Islet of Langerhans (tissue), 1 donor: ENCODE data around the gene LUZP1.
"Not testable (repeated sequence)": the region's sequence is repeated elsewhere in the genome, so short reads cannot be mapped to it uniquely, and the experiment has no call there.

Source experiments
- FAIRE-seq: peaks from one replicate; lab custom pipeline; 2011; peaks lifted over from hg19 to GRCh38; lab: Jason Lieb, UNC

The LUZP1 gene

DNA sequence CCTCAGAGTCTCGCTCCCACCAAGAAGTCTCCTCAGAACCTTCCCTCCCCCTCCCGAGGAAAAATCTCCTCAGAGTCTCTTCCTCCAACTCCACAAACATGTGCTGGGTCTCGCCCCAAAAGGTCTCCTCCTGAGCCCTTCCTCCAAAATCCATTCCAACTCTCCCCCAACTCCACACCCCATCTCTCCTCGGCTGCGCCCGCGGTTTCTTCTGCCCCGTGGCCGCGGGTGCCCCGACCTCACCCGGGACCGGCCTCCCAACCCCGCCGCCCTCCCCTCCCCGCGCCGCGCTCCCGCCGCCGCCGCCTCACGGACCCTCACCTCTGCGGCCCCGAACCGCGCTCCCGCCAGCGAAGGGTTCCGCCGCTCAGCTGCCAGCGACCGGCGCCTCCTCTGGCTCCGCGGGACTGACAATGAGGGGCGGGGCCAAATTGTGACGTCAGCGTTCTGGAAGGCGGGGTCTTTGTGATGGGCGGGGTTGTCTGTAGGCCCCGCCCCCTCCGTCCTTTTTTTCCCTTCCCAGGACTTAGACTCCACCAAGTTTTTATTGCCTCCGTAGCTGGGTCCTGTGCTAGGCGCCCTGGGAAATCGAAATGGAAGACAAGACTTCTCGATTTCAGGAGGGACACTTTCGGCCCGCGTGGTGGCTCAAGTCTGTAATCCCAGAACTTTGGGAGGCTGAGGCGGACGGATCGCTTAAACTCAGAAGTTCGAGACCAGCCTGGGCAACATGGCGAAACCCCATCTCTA, at the start of gene LUZP1:
Gene LUZP1, minus strand, starts transcription at position 412 of the 750 bp plus-strand sequence.
- no peak for FAIRE-seq

DNA sequence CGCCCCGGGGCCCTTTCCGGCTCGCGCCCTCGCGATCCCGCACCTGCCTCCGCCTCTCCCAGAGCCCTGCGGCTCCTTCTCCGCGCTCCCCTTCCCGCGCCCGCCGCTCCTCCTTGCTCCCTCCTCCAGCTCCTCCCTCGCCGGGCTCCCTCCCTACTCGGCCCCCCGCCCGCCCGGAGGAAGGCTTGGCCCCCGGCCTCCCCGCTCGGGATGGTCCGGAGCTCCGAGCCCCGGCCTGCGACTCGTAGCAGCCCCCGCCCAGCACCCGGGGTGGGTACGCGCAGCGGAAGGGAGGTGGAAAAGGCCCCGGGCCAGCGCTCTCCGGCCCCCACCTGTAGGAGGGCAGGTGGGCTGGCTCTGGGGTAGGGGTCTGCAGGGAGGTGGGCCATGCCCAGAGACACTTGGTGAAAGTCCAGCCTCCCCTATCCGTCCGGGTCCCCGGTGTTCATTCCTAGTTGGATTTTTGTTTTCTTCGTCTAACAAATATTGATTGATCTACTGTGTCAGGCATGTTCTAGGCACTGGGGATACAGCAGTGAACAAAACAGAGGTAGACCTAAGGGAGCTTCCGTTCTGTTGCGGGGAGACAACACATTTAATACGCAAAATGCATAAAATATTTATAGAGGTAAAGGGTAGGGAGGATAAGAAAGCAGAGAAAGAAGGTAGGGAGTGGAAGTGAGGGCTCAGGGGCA, 48.9 kb upstream of the LUZP1 start, which contains the start of gene HTR1D:
Gene HTR1D, minus strand, starts transcription at position 82 of the 695 bp plus-strand sequence. CDS start 23,283 bp downstream, outside the sequence.
- FAIRE-seq: no peak

DNA sequence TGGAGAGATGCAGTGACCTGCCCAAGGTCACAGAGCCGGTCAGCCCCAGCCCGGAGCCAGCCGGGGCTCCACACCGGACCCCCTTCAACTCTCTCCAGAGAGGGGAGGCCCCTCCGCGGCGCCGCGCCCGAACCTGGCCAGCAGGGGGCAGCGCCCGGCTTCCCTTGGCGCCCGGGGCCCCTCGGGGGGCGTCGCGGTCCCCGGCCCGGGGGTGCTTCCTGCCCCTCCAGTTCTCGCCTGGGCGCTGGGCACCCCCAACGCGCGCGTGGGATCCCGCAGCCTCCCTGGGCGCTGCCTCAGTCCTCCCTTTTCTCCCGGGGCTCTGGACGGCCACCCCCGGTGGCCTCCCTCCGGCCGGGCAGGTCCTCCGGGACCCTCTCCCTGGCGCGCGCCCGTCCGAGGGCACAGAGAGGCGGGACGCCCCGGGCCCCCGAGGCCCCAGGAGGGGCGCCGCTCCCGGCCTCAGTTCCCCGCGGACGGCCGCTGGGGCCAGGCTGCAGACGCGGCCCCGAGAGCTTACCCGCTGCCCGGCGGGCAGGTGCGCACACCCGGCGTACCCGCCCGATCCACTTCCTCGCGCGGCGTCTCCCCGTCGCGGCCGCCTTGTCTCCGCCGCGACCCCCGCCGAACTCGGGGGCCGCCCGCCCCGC, 48.2 kb upstream of the LUZP1 start:
- no peak for FAIRE-seq

DNA sequence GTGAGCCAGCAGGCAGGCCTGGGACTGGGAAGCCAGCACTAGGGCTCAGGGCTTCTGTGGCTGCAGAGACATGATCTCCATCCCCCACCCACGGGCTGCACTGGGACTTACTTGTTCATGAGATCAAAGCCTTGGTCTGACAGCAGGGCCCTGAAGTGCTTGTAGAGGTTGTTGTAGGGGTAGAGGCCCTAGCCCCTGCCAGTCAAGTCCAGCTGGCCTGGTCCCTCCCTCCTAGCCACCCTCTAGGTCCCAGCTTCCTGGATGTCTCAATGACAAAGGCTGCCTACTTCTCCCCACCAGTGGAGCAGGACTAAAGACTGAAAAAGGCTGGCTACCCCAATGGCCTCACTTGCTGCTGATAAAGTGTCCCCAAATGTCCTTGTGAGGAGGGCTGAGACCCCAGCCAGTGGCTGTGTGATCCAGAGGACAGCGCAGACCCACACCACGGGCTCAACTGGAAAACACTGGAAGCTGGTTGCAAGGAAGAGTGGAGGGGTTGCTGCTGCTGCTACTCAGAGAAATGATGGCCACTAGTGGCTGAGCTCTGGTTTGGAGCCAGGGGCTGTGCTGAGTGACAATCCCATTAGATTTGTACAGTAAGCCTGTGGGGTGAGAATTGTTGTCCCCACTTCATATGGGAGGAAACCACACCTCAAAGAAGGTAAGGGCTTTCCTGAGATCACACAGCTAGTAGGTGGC, 47.2 kb upstream of the LUZP1 start:
- no peak for FAIRE-seq

DNA sequence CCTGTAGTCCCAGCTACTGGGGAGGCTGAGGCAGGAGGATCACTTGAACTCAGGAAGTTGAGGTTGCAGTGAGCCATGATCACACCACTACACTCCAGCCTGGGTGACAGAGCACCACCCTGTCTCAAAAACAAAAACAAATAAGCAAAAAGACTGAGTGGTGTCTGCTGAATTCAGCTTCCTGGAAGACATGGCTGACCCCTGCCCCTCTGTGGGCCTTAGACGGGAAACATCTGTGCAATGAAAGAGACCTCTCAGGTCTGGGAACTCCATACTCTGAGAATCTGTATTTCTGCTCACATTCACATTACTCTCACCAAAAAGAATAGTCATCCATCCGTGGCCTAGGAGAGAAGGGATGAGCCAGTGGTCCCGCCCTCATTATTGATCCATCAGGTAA, 46.6 kb upstream of the LUZP1 start:
- no peak for FAIRE-seq

DNA sequence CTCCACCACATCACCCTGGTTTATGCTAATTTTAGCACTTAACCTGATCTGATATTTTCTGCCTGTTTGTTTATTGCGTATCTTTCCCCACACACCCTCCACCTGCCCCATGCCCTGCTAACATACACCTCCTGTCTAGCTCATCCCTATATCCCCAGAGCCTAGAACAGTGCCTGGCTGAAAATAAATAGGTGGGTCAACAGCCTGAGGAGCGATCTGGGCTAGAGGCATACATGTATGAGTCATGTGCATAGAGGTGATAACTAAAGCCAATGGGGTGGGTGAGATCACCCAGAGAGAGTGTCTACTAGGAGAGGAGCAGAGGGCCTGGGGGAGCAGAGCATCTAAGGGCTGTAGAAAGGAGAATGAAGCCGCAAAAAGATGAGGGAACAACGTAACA, 46.0 kb upstream of the LUZP1 start:
- no peak for FAIRE-seq

DNA sequence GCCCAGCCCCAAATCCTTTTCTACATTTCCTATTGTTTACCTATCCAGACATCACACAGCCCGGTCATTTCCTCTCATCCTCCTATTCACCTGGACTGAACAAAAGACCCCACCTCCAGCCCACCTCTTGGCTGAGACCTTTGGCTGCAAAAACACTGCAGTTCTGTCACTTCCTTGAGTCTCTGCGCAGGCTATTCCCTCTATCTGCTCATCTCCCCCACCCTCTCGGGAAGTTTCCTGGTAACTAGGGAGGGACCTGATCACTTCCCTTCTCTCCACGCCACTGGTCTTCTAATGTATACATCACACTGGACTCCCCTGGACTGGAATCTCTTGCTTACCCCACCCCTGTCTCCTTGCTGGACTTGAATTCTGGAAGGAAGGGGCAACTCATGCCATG, 43.3 kb upstream of the LUZP1 start:
- no peak for FAIRE-seq

DNA sequence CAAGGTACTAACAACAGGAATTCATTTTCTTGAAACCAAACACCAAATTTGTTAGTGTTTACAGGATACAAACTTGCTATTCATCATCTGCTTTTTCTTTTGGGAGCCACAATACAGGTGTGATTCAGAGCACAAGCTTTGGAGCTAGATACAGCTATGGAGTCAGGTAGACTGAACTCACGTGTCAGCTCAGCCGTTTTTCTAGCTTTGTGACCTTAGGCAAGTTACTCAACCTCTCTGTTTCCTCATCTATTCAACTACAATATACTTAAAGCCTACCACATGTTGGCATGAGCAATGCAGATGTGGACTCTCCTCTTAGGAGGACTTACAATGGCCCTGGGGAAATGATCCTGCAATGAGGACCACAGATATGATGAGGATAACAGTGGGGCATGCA, 42.3 kb upstream of the LUZP1 start:
- no peak for FAIRE-seq

DNA sequence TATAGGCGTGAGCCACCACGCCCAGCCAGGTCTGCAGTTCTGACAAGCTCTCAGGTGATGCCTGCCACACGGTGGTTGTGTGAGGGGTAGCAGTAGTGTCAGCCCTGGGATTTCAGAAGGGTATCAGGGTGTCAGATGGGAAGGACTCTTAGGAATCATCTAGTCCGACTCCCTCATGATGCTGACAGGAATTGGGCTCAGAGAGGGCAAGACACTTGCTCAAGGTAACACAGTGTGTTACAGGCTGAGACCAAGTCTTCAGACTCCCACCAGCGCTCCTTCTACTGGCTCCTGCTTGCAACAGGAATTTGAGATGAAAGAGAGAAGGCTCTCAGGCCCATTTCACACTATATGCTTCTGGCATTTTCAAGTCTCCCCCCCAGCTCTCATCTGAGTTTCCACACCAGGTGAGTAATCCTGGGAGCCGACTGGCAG, 41.7 kb upstream of the LUZP1 start:
- FAIRE-seq: no peak

DNA sequence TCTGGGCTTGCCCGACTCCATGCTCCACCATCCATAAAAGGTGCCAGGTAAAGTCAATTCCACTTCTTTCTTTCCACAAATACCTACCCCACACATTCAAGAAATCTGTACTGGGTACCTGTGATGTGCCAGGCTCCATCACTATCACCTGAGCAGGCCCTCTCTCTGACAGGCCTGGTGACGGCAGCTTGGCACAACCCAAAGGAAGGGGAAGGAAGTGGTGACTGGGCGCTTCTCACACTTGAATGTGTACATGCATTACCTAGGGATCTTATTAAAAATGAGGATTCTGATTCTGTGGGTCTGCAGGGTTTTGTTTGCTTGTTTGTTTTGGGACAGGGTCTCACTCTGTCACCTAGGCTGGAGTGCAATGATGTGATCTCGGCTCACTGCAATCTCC, 41.1 kb upstream of the LUZP1 start:
- no peak for FAIRE-seq

DNA sequence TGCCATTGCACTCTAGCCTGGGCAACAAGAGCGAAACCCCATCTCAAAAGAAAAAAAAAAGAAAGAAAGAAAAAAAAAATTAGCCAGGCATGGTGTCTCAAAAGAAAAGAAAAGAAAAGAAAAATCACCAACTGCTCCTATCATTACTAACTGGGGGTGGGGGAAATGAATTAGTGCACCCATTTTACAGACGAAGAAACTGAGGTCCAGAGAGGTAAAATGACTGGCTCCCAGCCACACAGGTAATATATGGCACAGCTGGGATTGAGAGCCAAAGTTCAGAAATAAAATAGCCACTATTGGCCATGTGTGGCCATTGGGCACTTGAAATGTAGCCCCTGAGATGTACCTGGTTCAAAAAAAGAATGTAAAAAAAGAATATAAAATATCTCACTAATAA, 39.9 kb upstream of the LUZP1 start:
- no peak for FAIRE-seq

DNA sequence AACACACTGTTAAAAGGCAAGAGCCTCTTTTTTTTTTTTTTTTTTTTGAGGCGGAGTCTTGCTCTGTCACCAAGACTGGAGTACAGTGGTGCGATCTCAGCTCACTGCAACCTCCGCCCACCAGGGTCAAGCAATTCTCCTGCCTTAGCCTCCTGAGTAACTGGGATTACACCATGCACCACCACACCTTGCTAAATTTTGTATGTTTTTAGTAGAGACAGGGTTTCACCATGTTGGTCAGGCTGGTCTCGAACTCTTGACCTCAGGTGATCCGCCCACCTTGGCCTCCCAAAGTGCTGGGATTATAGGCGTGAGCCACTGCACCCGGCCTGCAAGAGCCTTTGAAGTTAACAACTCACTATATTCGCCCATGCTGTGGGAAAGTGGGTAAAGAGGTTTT, 39.1 kb upstream of the LUZP1 start:
- not testable (repeated sequence) for FAIRE-seq

DNA sequence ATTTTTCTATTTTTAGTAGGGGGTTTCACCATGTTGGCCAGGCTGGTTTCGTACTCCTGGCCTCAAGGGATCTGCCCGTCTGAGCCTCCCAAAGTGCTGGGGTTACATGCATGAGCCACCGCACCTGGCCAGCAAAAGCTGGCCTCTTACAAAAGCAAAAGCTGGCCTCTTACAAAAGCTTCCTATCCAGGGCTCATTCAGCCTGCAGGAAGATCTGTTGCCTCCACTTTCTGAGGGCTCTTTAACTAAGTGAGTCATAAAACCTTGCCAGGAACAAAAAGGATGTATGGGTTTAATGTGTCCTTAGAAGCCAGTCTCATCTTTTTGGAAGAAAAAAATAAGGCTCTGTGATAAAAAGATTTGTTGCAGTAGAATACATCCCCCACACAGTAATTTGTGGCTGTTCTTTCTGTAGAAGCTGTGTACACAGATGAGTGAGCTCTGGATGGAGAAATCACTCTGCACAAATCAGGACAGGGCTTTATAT, 33.6 kb upstream of the LUZP1 start:
- no peak for FAIRE-seq

DNA sequence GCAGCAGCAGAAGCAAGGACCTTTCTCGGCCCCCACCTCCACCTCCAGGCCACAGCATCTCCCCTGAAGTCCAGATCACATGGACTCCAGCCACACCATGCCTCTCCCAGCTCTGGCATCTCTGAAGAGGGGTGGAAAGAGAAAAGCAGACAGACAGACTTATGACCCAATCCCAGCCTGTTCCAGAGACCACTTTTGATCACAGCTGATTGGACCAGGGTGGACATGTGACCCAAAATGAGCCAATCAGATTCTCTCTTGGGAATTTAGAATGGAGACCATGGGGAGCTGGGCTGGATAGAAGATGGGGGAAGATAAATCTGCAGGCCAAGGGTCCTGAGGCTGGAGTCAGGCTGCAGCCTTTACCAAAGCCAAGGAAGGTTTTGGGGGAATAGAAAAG, 32.2 kb upstream of the LUZP1 start:
- FAIRE-seq: no peak

DNA sequence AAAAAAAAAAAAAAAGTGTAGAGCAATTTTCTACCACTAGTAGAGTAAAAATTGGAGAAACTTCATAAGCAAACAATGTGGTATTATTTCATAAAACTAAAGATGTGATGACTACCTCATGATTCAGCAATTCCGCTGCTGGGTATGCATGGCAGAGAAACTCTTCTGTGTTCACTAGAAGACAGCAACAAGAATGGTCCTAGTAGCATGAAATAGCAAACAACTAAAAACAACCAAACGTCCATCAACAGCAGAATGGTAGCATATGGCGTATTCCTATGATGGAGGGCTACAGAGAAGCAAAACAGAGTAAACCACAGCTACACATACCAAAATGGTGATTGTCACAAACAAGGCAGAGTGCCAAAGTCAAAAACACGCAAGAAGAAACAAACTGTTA, 29.7 kb upstream of the LUZP1 start:
- no peak for FAIRE-seq

DNA sequence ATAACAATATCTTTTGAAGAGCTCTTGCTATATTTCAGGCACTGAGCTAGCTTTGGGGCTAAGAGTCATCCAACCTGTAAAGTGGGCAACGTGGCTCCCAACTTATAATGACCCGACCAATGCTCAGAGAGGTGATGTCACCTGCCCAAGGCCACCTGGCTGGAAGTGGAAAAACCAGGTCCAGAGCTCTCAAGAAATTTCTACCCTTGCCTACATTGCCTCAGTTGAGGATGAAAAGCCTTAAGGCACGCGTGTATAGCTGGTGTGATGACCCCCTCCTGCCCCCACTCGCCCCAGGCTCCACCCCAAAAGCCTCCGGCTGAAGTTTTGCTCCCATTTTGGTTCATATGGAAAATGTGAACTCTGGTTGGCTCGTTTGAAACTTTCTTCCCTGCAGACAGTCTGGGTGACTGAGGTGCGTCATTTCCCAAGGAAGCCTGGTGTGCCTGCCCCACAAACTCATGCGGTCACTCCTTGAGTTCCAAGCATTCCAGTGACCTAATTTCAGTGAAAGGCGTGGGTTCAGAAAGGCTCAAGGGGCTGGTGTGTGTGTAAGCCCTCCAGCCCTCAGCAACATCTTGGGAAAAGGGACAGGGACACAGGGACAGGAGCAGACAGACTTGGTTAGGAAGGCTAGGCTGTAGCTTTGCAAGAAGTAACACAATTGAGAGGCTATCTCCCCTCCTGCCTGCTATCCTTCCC, 28.1 kb upstream of the LUZP1 start:
- FAIRE-seq: no peak

DNA sequence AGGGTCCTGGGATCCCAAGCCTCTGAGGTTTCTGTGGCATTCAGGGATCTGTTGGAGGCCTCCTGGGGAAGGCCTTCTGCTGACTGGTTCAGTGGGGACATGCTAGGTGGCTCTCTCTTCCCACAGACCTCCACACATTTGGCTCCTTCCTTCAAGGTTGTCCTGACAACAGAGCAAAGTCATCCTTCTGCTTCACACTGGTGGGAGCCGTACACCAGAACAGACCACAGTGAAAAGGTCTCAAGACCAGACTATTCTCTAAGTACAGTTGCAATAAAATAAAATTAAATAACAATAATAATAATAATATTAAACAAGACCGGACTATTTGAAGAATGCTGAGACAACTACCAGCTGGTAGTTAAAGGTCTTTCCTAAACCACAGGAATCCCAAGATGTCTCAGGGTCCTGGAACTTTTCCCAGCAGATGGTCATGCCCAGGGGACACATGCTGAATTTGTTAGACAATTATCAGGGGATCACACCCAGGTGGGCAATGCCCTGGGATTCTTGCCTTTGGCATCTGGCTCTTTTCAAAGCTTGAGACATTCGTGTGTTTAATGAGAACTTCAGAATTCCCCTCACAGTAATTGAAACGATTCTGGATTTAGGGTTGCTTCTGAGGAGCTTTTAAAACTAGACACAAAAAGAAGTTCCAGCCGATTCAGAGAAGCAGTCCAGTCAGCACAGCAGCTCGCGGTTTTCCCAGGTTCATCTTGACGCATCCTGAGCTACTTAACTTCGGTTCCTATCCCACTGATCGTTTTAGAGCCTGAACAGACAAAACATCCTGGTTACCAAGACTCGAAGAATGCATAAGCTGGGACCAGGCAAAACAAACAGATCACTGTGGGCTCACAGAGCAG, 25.7 kb upstream of the LUZP1 start:
- no peak for FAIRE-seq

DNA sequence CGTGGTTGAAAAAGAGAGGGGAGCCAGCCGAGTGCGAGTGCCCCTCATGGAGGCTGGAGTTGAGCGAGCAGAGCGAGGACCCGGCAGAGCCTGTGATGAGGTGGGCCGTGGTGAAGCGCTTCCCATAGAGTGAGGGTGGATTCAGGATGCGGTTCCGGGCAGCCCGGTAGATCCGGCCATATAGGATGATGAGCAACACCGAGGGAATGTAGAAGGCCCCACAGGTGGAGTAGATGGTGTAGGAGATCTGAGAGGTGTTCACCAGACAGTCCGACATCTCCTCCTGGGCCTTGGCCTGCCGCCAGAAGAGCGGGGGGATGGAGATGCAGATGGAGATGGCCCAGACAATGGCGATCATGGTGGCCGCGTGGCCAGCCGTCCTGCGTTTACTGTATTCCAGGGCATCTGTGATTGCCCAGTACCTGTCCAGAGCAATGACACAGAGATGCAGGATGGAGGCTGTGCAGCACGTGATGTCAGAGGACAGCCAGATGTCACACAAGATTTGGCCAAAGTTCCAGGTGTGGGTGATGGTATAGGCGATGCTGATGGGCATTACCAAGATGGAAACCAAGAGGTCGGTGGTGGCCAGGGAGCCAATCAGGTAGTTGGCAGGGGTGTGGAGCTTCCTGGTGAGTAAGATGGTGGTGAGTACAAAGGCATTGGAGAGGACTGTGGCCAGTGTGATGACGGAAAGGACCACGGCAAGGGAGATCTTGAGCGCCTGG, 24.9 kb upstream of the LUZP1 start:
- no peak for FAIRE-seq

DNA sequence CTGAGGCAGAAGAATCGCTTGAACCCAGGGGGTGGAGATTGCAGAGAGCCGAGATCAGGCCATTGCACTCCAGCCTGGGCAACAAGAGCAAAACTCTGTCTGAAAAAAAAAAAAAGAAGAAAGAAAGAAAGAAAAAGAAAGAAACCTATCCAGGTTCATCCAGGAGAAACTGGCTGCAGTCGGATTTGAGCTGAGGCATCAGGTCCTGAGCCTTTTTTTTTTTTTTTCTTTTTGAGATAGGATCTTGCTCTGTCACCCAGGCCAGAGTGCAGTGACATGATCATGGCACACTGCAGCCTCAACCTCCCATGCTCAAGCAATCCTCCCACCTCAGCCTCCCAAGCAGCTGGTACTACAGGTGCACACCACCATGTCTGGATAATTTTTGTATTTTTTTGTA, 22.5 kb upstream of the LUZP1 start:
- FAIRE-seq: no peak

DNA sequence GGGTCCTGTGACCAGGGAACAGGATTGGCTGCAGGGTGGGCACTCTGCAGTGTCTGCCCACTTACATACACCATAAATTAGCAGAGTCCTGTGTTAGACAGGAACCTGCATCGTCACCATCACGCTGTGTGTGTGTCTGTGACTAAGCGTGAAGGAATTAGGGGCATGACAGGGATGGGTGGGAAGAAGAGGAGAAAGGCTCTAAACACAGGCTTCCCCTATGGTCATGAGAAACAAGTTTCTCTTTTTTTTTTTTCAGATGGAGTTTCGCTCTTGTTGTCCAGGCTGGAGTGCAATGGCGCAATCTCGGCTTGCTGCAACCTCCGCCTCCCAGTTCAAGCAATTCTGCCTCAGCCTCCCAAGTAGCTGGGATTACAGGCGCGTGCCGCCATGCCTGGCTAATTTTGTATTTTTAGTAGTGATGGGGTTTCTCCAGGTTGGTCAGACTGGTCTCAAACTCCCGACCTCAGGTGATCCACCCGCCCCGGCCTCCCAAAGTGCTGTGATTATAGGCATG, 20.3 kb upstream of the LUZP1 start:
- not testable (repeated sequence) for FAIRE-seq
